GM18508 (cell line): Measurements from ENCODE around the gene PGLYRP1.

Source experiments
- ATAC-seq: cut with Tn5 transposase; IDR thresholded peaks from one replicate; pipeline ENCODE4 v1.9.1; 2021; ENCODE audit warnings: moderate number of reproducible peaks; ENCODE audit not compliant: insufficient read depth, unreplicated experiment

The PGLYRP1 gene

DNA sequence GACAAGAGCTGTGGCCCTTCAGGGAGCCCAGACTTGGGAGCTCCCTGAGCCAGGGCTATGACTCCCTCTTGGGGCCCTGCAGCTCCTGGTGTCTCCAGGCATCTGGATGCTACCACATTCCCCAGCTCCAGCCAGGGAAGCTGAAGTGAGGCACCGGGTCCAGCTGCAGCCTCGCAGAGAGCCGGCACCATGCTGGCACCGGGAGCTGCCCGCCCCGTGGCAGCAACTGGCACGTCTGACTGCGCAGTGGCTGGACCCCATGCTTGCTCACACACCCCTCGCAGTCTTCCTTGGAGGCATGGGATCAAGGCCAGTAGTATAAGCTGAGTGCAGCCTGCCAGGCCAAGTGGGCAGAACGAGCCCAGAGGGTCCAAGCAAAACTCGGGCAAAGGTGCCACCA is 10.5 kb upstream of the PGLYRP1 start:
- no peak for ATAC-seq

DNA sequence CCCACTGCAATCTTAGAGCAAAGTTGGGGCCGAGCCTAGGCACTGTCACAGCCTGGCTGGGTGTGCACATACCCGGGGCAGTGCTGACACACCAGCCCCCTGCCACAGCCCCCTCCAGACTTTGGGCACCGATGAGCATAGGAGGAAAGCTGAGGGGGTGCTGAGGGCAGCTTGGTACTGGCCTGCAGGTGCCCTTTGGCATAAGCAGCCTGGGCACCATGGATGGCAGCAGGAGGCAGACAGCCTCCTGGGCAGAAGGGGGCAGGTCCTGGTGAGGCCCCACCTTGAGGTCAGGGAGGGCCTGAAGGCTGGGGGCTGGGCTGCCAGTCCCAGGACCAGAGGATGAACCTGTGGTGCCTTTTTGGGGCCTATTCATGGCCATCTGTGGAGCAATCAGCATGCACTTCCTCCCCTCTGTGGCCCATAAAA is 9.8 kb upstream of the PGLYRP1 start:
- no peak for ATAC-seq

DNA sequence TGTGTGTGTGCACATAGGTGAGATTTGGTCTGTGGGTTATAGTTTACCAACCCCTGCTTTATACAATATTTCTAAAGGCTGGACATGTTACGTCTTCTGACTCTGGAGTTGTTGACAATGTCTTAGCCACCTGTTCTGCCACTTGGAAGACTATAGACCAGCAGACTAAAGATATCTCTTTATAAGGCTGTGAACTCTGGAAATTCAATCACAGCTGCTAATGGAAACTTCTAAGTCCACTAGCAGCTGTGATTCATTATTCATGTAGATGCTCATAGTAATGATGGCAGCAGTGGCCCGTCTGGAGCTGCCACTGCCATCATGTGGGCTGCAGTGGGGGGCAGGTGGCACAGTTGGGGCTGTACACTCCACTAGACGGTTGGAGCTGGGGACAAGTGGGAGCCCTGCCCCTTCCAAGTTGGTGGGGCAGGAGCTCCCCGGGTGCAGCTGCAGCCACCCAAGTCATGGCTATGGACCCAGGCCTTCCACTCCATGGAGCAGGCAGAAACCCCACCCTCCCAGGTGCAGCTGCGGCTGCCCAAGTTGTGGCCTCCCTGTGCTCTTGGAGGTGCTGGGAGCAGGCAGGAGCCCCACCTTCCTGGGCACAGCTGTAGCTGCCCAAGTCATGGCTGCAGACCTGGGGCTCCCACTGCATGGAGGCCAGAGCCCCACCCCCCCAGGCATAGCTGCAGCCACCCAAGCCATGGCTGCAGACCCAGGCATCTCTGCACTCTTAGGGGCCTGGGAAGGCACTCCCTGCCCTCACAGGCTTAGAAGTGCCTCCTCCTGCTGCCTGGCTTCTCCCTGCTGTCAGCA is 9.1 kb upstream of the PGLYRP1 start:
- no peak for ATAC-seq

DNA sequence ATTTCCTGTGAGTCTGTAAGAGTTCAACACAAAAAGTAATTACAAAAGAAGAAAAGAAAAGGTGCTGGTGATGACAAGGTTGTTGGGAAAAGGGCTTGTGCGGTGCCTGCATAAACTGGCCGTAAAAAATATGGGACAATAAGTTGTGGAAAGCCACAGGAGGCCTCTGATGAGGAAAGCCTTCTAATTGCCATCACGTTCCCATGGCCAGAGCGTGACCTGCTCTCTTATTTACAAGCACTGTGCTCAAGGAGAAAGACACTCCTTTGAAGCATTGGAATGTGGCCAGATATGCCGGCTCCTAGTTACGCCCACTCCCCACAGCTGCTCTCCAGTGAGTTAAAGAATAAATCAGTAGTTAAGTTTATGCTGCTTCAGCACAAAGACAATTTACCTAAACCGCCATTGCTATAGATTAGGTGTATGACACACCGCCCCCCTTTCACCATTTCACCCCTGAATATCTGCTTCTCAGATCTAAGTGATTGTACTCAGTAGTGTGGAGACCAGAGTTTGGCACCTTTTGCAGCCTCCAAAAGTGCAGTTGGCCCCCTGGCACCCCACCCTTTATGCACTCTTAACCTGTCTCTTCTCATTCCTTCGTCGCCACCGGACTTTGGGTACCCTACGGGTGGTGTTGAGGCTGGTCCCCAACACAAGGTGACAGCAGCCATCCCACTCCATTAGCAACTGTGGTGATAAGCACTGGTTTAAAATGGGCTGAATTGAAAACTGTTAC is 8.1 kb upstream of the PGLYRP1 start:
- no peak for ATAC-seq

DNA sequence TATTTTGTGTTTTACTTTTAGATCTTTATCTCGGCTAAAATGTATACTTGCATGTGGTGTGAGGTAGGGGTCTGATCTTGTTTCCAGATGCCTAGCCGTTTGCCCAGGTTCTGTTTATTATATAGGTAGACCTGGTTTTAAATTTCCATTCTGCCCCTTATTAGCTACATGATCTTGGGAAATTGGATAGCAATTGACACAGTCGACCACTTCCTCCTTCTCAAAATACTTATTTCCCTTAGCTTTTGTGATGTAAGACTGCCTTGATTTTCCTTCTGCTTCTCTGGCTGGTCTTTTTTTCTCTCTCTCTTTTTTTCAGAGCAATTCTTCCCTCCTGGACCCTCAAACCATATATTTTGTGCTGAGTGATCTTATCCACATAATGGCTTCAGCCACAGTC is 3.0 kb upstream of the PGLYRP1 start:
- no peak for ATAC-seq

DNA sequence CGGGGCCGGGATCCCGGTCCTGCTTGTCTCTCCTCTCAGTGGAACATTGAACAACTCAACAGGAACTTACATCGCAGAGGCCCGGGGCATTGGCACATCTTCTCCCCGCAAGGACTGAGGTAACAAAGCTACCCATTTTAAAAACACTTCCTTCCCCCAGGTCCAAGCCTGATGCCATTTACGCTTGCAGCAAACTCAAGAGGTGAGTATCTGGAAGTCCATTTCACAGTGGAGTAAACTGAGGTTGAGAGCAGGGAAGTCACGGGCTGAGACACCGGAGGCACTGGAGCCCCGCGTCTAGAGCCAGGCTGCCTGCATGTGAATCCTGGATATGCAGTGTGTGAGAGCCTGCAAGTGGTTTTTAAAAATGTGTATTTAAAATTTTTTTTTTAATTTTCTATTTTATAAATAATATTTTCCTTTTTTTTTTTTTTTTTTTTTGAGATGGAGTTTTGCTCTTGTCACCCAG is 492 bp upstream of the PGLYRP1 start:
- no peak for ATAC-seq

DNA sequence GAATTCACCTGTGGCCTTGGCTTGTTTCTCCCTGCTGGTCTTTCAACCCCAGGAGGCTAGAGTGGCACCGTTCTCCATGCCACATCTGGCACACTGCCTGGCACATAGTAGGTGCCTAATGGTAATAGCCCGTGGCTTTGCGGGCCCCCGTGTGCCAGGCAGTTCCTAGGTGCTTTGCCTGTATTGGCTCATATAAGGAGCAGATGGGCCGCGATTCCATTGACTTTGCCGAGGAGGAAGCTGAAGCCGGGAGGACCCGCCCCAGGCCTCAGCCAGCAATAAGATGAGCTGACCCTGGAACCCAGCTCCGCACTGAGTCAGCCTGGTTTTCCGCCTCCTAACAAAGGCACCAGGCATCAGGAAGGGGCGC is 807 bp downstream of the PGLYRP1 start:
- ATAC-seq: no peak

DNA sequence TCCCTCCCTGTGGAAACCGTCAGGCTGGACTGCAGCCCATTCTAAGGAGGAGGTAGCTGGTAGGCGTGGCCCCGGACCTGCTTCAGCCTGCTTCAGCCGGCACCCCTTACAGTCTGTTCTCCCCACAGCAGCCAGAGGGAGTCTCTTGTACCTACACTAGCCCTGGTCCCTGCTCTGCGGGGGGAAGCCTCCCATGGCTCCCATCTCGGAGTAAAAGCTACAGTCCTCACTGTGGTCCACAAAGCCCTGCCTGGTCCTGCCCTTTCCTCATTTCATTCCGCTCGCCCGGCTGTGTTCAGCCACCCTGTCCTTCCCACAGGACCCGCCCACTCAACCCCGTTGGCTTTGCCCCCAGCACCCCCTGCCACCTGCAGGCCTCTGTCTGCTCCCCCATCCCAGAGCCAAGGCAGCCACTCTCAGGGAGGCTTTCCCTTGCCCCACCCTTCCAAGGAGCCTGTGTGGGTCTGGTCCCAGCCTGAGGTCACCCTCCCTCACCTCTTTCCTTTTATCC is 1.3 kb downstream of the PGLYRP1 start:
- no peak for ATAC-seq

DNA sequence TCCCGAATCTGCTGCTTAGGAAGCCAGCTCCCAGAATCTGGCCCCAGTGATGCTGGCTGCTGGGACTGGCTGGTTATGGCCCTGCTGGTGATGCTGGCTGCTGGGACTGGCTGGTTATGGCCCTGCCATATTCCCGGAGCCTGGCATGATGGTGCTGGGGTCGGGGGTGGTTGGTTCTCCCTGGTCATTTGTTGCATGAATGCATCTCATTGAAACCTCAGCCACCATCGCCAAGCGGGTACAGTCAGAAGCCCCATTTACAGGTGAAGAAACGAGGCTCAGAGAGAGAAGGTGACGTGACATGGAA is 2.1 kb downstream of the PGLYRP1 start:
- ATAC-seq: no peak

DNA sequence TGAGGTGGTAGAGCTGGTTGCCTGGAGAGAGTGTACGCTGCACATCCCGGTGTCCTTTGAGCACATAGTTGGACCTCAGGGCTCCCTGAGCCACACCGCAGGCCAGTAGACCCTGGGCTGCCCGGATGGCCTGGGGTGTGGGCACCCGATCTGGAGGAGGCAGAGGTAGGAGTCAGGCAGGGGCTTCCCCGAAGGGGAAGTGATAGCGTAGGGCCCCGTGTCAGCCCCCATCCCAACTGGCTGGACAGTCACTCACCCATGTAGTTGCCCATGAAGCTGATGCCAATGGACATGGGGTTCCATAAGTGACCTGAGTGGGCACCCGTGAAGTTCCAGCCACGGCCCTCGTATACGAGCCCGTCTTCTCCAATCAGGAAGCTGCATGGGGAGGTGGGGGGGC is 3.6 kb downstream of the PGLYRP1 start:
- ATAC-seq: no peak

DNA sequence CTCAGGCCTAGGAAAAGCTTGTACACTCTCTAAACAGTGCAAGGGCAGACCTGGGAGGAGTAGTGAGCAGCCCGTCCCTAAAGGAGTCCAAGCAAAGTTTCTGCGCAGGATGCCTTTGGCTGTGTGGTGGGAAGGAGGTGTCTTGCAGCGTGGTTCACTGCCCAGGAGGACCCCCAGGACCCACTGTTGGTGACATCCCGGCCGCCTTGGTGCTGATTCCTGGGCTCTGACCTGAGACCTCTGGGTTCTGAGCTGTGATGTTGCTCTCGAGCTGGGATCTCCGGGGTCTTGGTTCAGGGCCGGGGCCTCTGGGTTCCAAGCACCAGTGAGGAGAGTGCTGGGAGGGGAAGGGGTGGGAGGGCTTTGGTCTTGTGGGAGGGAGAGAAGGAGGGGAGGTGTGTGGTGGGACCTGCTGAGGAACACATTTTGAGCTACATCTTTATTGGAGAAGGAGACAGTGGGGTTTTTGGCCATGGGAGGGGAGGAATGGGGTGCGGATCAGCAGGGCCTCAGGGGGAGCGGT is 4.1 kb downstream of the PGLYRP1 start:
- no peak for ATAC-seq

DNA sequence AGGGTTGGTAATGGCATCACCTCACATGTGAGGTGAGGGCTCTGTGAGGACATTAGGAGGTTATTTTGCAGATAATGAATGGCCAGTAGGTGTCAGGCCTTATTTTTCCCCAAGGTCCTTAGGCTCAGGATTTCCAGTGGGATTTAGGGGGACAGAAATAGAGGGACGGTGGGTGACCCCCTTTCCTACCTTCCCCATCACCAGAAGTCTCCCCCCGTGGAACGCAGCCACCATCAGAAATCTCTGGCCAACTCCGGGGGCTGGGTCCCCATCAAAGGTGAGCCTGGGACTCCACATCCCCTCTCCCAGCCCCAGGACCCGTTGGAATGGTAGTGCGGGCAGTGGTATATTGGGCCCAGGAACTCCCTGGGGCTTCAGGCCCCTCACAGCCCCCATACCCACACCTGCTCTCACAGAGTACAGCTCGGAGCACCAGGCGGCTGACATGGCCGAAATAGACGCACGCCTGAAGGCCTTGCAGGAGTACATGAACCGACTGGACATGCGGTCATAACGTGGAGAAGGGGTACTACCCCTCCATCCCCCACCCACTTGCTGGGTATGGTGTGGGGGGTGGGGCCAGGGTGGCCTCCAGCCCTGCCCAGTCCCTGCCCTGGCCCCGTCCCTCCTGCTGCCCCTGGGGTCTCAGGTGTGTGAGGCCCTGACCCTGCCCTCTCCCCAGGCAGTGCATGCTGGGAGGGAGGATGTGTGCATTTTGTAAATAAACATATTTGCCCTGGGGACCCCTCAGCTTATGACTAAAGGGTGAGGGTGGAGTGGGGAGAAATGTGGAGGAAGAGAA is 4.8 kb downstream of the PGLYRP1 start:
- no peak for ATAC-seq

DNA sequence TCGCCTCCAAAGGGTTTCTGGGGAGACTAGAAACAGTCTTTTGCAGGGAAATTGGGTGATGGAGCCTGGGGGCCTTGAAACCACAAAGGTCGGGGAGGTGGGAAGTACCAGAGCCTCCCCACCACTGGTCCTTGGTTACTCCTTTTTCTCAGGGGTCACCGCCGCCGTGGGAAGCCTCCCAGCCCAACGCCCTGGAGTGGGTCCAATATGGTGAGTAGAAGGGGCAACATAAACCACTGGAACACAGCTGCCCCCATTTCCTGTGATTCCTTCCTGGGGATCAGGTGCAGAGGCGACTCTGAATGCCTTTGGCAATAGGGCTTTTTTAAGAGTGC is 5.8 kb downstream of the PGLYRP1 start:
- no peak for ATAC-seq

DNA sequence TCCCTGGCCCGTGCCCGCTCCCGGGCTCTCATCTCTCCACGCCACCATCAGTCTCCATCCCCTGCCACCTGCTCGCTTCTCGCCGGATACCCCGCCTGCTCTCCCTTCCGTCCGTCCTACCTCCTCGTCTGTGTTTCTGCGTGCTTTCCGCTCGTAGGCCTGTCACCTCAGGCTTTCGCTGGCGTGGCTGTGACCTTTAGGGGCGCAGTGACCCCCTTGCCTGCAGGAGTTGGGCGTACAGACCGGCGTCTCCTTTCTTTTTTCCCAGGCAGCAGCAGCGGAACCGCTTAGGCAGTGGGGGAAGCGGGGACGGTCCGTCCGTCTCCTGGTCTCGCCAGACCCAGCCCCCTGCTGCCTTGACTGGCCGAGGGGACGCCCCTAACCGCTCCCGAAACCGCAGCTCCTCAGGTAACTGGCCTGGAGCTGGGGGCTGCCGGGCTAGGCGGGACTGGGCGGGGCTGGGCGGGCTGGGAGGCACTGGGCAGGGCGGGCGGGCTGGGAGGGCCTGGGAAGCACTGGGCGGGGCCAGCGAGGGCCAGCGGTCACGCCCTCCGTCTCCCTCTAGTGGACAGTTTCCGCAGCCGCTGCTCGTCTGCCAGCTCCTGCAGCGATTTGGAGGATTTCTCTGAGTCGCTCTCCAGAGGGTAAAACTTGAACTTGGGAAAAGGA is 6.3 kb downstream of the PGLYRP1 start:
- no peak for ATAC-seq

DNA sequence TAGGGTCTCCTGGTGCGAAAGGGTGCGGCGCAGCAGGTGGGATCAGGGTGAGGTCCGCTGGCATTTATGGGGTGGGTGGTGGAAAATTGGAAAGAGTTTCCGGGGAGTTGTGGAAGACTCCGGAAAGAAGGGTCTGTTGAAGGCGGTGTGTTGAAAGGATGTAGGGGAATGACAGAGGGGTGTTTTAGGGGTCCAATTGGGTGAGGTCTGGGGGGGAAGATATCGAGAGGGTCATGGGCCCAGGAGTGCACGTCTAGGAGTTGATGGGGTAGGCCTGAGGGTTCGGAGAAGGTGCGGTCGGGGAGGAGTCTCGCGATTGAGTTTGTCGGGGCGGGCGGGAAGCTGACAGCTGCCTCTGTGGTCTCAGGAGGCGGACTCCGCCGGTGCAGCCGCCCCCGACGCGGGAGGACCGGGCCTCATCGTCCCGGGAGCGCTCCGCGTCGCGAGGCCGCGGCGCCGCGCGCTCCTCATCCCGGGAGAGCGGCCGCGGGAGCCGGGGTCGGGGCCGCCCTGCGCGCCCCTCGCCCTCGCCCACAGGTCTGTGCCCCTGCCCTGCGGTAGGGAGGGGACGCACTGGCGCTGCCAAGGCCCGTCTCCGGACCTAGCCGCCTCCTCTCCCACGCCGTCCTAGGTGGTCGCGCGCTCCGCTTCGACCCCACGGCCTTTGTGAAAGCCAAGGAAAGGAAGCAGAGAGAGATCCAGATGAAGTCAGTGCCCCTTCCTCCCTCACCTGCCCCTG is 7.0 kb downstream of the PGLYRP1 start:
- no peak for ATAC-seq

DNA sequence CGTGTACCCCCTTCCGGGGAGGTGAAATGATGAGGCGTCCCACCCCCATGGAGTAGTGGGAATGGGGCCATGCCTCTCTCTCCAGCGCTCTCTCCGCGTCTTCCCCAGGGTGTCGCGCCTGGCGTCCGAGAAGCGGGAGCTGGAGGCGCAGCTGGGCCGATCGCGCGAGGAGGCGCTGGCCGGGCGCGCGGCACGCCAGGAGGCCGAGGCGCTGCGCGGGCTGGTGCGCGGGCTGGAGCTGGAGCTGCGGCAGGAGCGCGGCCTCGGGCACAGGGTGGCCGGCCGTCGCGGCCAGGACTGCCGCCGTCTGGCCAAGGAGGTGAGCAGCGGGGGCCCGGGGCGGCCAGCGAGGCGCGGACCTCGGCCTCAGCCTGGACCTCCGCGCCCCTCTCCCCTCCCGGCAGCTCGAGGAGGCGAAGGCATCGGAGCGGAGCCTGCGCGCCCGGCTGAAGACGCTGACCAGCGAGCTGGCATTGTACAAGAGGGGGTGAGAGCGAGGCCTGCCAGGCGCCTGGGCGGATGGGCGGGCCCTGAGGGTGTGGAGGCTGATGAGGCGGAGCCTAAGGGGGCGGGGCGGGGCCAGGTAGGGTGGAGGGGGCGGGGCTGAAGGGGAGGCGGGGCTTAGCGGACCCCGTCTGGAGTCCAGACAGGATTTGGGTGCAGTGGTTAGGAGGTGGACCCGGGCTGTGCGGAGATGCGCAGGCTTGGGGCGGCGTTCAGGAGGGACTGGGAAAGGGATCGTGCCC is 7.7 kb downstream of the PGLYRP1 start:
- ATAC-seq: no peak

DNA sequence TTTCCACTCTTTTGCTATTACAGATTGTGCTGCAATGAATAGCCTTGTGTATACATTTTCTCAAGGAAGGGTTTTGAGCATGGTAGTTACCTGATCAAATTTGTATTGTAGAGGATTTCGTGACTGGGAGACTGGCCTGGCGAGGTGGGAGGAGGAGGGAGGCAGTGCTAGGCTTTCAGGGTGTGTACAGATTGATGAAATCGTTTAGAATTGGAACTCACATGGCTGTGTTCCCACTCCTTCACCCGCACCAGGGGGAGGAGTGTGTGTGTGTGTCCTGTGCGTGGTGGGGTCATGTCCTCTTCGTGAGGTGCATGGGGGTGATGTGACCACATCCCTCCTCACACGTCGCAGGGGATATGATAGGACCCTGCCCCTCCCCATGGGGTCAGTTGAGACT is 8.3 kb downstream of the PGLYRP1 start:
- ATAC-seq: no peak

DNA sequence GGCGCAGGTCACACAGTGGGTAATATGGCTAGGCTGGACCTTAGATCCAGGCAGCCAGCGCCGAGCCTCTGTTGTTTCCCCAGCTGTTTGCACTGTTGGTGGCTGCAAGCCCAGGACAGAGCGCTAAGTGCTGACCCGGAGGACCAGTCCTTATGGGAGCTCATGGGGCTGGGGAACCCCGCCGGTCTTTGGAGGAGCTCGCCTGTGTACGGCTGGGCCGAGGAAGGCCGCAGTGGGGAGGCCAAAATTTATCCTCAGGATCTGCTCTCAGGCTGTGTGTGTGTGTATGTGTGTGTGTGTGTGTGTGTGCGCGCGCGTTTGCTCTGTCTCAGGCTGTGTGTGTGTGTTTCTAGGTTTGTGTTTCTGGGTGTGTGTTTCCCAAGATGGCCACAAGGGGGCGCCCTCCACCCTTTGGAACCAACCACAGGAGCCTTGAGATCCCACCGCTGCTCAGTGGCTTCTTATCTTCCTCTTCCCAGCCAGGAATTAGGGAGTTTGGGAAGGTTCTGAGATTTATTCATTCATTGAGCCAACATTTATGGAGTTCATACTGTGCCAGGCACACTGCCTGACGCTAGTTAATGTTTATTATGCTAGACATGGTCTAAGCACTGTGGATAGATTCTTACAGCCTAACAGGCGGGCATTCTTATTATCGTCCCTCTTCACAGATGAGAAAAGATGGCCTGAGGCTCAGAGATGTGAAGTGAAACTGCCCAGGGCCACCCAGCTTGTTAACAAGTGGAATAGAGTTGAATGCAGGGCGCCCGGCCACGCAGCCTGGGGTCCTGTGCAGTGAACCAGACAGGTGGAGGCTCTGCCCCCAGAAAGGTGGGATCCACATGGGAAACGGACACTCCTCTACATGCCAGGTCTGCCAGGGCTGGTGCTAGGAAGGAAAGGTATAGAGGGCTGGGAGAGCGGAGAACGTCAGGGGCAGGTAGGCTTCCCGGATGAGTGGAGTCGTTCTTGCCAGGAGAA is 13.0 kb downstream of the PGLYRP1 start:
- ATAC-seq: no peak
